Liver (tissue), 9 donors: Measurements from ENCODE around the gene WDHD1. TPM values are rescaled to one million over a fixed set of nuclear protein-coding genes. Genes with fewer than 3 reads are reported as not detected.

ENCODE experiments used
- DNase-seq: peaks from one replicate; pipeline ENCODE4 v3.0.0-alpha.2; 2017; ENCODE audit warnings: low spot score
- H3K27ac ChIP-seq, 2 donors: one replicate each; pipeline ENCODE4 v1.7.0; 2013; ENCODE audit warnings: inconsistent platforms in 2 of 2, low read length in 2 of 2, control low read depth in 1 of 2, low read depth in 1 of 2, mild to moderate bottlenecking in 1 of 2
- H3K27me3 ChIP-seq, 4 donors: one replicate each; pipeline versions ENCODE4 v1.6.1 to v1.7.0; 2013; ENCODE audit warnings: low read length in 3 of 4, inconsistent platforms in 1 of 4, mild to moderate bottlenecking in 1 of 4, moderate library complexity in 1 of 4; ENCODE audit not compliant: control insufficient read depth in 4 of 4, insufficient read depth in 4 of 4
- H3K36me3 ChIP-seq, 4 donors: one replicate each; pipeline versions ENCODE4 v1.6.1 to v1.7.0; 2013; ENCODE audit warnings: low read length in 3 of 4, mild to moderate bottlenecking in 3 of 4, low read depth in 1 of 4, moderate library complexity in 1 of 4; ENCODE audit not compliant: control insufficient read depth in 4 of 4, insufficient read depth in 3 of 4
- H3K4me1 ChIP-seq, 4 donors: one replicate each; pipeline versions ENCODE4 v1.6.1 to v1.7.0; 2013; ENCODE audit warnings: low read length in 3 of 4, mild to moderate bottlenecking in 3 of 4, moderate library complexity in 1 of 4; ENCODE audit not compliant: control insufficient read depth in 4 of 4, insufficient read depth in 4 of 4
- H3K4me3 ChIP-seq, 3 donors: one replicate each; pipeline versions ENCODE4 v1.6.1 to v1.7.0; 2013; ENCODE audit warnings: low read length in 3 of 3, control low read depth in 1 of 3, low read depth in 1 of 3, mild to moderate bottlenecking in 1 of 3
- H3K9ac ChIP-seq, 2 donors: one replicate each; pipeline ENCODE4 v1.7.0; 2013; ENCODE audit warnings: low read length in 2 of 2, mild to moderate bottlenecking in 2 of 2, moderate library complexity in 2 of 2, control low read depth in 1 of 2, low read depth in 1 of 2
- H3K9me3 ChIP-seq, 4 donors: one replicate each; pipeline versions ENCODE4 v1.6.1 to v1.7.0; 2013; ENCODE audit warnings: low read length in 3 of 4; ENCODE audit not compliant: control insufficient read depth in 4 of 4
- FOXA1 ChIP-seq: IDR thresholded peaks from 2 replicates; pipeline ENCODE4 v1.6.1; 2016; ENCODE audit warnings: antibody characterized with exemption
- FOXA2 ChIP-seq: IDR thresholded peaks from 2 replicates; pipeline ENCODE4 v1.6.1; 2016; ENCODE audit warnings: antibody characterized with exemption
- GABPA ChIP-seq, 2 donors: IDR thresholded peaks in 1 of 2; conservative IDR thresholded peaks in 1 of 2; 2 replicates each; pipeline ENCODE4 v1.6.1; 2016; ENCODE audit warnings: antibody characterized with exemption in 2 of 2, mild to moderate bottlenecking in 1 of 2, moderate library complexity in 1 of 2
- HNF4A ChIP-seq, 2 donors: conservative IDR thresholded peaks; 2 replicates each; pipeline ENCODE4 v1.6.1; 2016; ENCODE audit warnings: antibody characterized with exemption in 2 of 2, mild to moderate bottlenecking in 2 of 2
- HNF4G ChIP-seq: IDR thresholded peaks from 2 replicates; pipeline ENCODE4 v1.6.1; 2016; ENCODE audit warnings: antibody characterized with exemption
- JUND ChIP-seq, 2 donors: IDR thresholded peaks; 2 replicates each; pipeline ENCODE4 v1.6.1; 2016; ENCODE audit warnings: antibody characterized with exemption in 2 of 2
- MAX ChIP-seq: IDR thresholded peaks from 2 replicates; pipeline ENCODE4 v1.6.1; 2016; ENCODE audit warnings: antibody characterized with exemption
- NR2F2 ChIP-seq: IDR thresholded peaks from 2 replicates; pipeline ENCODE4 v1.6.1; 2016; ENCODE audit warnings: antibody characterized with exemption
- RAD21 ChIP-seq, 2 donors: IDR thresholded peaks; 2 replicates each; pipeline ENCODE4 v1.6.1; 2016; ENCODE audit warnings: antibody characterized with exemption in 2 of 2, mild to moderate bottlenecking in 2 of 2
- REST ChIP-seq: IDR thresholded peaks from 2 replicates; pipeline ENCODE4 v1.6.1; 2016; ENCODE audit warnings: antibody characterized with exemption, mild to moderate bottlenecking
- RXRA ChIP-seq, 2 donors: IDR thresholded peaks; 2 replicates each; pipeline ENCODE4 v1.6.1; 2017 to 2018; ENCODE audit warnings: antibody characterized with exemption in 2 of 2, mild to moderate bottlenecking in 1 of 2
- SP1 ChIP-seq: IDR thresholded peaks from 2 replicates; pipeline ENCODE4 v1.6.1; 2018; ENCODE audit warnings: antibody characterized with exemption, mild to moderate bottlenecking
- YY1 ChIP-seq: IDR thresholded peaks from 2 replicates; pipeline ENCODE4 v1.6.1; 2016; ENCODE audit warnings: antibody characterized with exemption, mild to moderate bottlenecking
- ZBTB33 ChIP-seq: IDR thresholded peaks from 2 replicates; pipeline ENCODE4 v1.6.1; 2016; ENCODE audit warnings: antibody characterized with exemption
- WGBS: extraction: QIAGEN DNeasy Blood & Tissue Kit; methylation state at CpG from one replicate; pipeline ENCODE4 v1.1.7; 2013; 5-methylcytosine and 5-hydroxymethylcytosine counted together
- polyA plus RNA-seq, 2 donors: library from polyadenylated mRNA; stranded (reverse) in 1 of 2; unstranded in 1 of 2; fragments of 200-250 nt in 1 of 2; fragments of >200 nt in 1 of 2; fragmentation: Nextera tagmentation in 1 of 2; extraction: Ambion mirVana in 1 of 2; gene quantifications; one replicate each; pipeline versions ENCODE4 v1.2.1 to v1.2.3, GENCODE V29; 2013 to 2015
- total RNA-seq, 2 donors: library from RNA; depleted of rRNA; stranded (reverse); fragments of >200 nt; gene quantifications; one replicate each; pipeline ENCODE4 v1.2.3, GENCODE V29; 2014
- donor health status: healthy.
- donor health status: healthy.
- donor health status: healthy.
- donor health status: healthy.
- donor health status: healthy.

Gene WDHD1
- total and polyA plus RNA-seq, 4 donors: 0.18 to 14.1 (median 0.42) TPM

GRCh38 chr14:55019968-55020554 is 6.8 kb downstream of the WDHD1 start:
- no peak for DNase-seq
- no peak overlapping the region for H3K9ac ChIP-seq
- 98% methylated on average over 2 of the region's 2 CpGs for WGBS

GRCh38 chr14:55015006-55015405 is 11.9 kb downstream of the WDHD1 start:
- H3K4me1 ChIP-seq: peaks cover 0 to 1% (median 0%) of the 10 kb centered on the region in 4 donors
- H3K9ac ChIP-seq: no peak overlapping the region
- H3K9me3 ChIP-seq: no peaks in the 10 kb centered on the region
- H3K4me3 ChIP-seq: no peak overlapping the region
- no peak overlapping the region for H3K27ac ChIP-seq
- no peaks in the 10 kb centered on the region for H3K27me3 ChIP-seq
- TF ChIP-seq RXRA (IDR thresholded peaks at IDR 0.05) (no peak), SP1 (no peak), FOXA1 (no peak), NR2F2 (no peak)
- DNase-seq: no peak
- 88% methylated on average over 2 of the region's 2 CpGs for WGBS
- no peaks in the 10 kb centered on the region for H3K36me3 ChIP-seq

More at GRCh38 chr14:55019968-55020554, 6.8 kb downstream of the WDHD1 start:
- Histone ChIP-seq H3K4me1 (no peaks in the 10 kb centered on the region), H3K9me3 (no peaks in the 10 kb centered on the region), H3K4me3 (no peak overlapping the region), H3K27ac (no peak overlapping the region), H3K27me3 (no peaks in the 10 kb centered on the region), H3K36me3 (no peaks in the 10 kb centered on the region)
- TF ChIP-seq RAD21 (IDR thresholded peaks at IDR 0.05) (no peak), ZBTB33 (no peak), FOXA2 (no peak), MAX (no peak), HNF4G (no peak), HNF4A (conservative IDR thresholded peaks at IDR 0.05) (no peak), SP1 (no peak), YY1 (no peak), GABPA (IDR thresholded peaks at IDR 0.05 in 1 of 2, conservative IDR thresholded peaks at IDR 0.05 in 1 of 2) (no peak), FOXA1 (no peak), NR2F2 (no peak), REST (no peak), JUND (IDR thresholded peaks at IDR 0.05) (no peak)
